Upper lobe of right lung (tissue), 1 donor: Measurements from ENCODE around the gene TSSK2. TPM values are rescaled to one million over a fixed set of nuclear protein-coding genes. Genes with fewer than 3 reads are reported as not detected.

Experiments used
- ATAC-seq: fragments of 200-7000 bp; cut with Tn5 transposase; one replicate; pipeline ENCODE4 v1.9.1; 2020; ENCODE audit warnings: mild to moderate bottlenecking, moderate library complexity
- DNase-seq: peaks from one replicate; pipeline ENCODE4 v3.0.0-alpha.2; 2020
- H3K27ac ChIP-seq: fragments of 200-600 bp; one replicate; pipeline ENCODE4 v1.8.0; 2022
- H3K27me3 ChIP-seq: fragments of 200-600 bp; one replicate; pipeline ENCODE4 v1.8.0; 2022; ENCODE audit warnings: mild to moderate bottlenecking
- H3K36me3 ChIP-seq: fragments of 200-600 bp; one replicate; pipeline ENCODE4 v1.8.0; 2022
- H3K4me1 ChIP-seq: fragments of 200-600 bp; one replicate; pipeline ENCODE4 v1.8.0; 2022
- H3K4me3 ChIP-seq: fragments of 200-600 bp; one replicate; pipeline ENCODE4 v1.8.0; 2022; ENCODE audit warnings: mild to moderate bottlenecking
- H3K9me3 ChIP-seq: fragments of 200-600 bp; one replicate; pipeline ENCODE4 v1.8.0; 2022
- intact Hi-C: fragments of 100-400 bp; cut with DNase I; formaldehyde crosslinking; loops from one replicate; pipeline ENCODE4 v1.11.0; 2022
- total RNA-seq: library from RNA; stranded (reverse); fragmentation: NEBNext Ultra II Directional; extraction: Animal tissue kit (Norgen Biotek cat#: 25700); gene quantifications from one replicate; pipeline ENCODE4 v1.2.1, GENCODE V29; 2021
- TF ChIP-seq, protein P1 (sequence below): fragments of 200-600 bp; IDR thresholded peaks from one replicate; pipeline ENCODE4 v1.8.0; 2022; ENCODE audit warnings: antibody characterized with exemption
- donor health status: DM: no; HTN: yes; CAD: no; lungs with severe emphysema.

Gene TSSK2
- total RNA-seq, 1 donor from 2014 or later: not detected

DNA sequence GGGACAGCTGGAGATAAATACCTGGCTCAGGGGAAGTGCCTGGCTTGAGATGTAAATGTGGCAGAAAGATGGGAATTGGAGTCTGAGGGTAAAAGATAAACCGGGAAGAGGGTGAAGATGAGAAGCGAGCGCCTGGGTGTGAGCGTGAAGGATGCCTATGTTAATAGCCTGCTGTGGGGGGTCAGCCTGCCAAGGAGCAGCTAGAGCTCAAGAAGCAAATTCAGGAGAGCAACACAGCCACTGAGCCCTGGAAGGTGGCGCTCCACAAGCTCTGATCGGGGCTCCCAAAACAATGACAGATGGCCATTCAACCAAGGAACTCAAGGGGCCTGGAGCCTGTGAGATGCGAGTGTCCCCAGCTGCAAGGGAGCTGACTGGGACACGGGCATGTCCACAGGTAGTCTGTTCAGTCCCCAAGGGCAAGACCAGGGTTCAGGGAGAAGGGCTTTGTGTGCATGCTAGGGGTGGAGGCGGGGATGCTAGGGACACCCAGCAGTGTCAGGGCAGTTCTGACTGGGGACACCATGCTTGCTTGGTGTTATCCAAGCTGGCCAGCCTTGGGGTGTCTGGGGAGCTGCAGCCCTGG, 16.2 kb downstream of the TSSK2 start:
- ATAC-seq: no peak
- Histone ChIP-seq H3K36me3 (peaks cover 4% of the 10 kb centered on the region), H3K9me3 (no peaks in the 10 kb centered on the region), H3K4me3 (no peak overlapping the region), H3K27ac (no peak overlapping the region), H3K27me3 (peaks cover 45% of the 10 kb centered on the region), H3K4me1 (peaks cover 8% of the 10 kb centered on the region)
- peak; percentile 46 for DNase-seq
- intact Hi-C loops: no loop called here
- TF ChIP-seq, protein P1, sequence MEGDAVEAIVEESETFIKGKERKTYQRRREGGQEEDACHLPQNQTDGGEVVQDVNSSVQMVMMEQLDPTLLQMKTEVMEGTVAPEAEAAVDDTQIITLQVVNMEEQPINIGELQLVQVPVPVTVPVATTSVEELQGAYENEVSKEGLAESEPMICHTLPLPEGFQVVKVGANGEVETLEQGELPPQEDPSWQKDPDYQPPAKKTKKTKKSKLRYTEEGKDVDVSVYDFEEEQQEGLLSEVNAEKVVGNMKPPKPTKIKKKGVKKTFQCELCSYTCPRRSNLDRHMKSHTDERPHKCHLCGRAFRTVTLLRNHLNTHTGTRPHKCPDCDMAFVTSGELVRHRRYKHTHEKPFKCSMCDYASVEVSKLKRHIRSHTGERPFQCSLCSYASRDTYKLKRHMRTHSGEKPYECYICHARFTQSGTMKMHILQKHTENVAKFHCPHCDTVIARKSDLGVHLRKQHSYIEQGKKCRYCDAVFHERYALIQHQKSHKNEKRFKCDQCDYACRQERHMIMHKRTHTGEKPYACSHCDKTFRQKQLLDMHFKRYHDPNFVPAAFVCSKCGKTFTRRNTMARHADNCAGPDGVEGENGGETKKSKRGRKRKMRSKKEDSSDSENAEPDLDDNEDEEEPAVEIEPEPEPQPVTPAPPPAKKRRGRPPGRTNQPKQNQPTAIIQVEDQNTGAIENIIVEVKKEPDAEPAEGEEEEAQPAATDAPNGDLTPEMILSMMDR: no peak

DNA sequence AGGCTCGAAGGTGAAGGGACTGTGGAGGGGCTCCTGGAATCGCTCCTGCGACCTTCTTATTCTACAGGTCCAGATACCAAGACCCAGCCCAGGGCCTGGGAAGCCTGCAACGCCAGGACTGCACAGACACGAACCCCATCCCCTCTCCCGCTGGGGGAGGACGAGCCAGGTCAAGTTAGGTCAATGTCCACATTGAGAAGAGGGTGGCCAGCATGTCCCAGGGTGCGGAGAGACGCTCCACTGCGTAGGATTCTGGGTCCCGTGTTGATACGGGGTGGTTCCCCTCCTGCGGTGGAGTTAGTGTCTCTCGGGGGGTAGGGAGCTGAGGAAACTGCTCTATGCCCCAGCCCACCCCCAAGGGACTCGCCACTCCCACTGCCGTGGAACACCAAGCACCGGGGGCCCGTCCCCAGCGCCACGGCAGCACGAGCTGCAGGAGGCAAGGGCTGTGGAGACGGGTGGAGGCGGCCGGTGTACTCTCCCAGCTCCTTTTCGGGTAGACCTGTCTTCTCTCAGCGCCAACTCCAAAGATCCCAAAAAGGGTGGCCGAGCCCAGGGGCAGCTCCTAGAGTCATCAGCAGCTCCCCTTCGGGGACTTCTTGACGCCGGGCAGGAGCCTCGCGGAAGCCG, 17.4 kb downstream of the TSSK2 start:
- Histone ChIP-seq H3K27me3 (peaks cover 55% of the 10 kb centered on the region), H3K4me3 (no peak overlapping the region), H3K36me3 (no peaks in the 10 kb centered on the region), H3K27ac (no peak overlapping the region), H3K9me3 (no peaks in the 10 kb centered on the region), H3K4me1 (peaks cover 4% of the 10 kb centered on the region)
- peak; percentile 58 for DNase-seq
- no peak for ATAC-seq
- intact Hi-C loops: no loop called here
- TF ChIP-seq, protein P1: no peak

DNA sequence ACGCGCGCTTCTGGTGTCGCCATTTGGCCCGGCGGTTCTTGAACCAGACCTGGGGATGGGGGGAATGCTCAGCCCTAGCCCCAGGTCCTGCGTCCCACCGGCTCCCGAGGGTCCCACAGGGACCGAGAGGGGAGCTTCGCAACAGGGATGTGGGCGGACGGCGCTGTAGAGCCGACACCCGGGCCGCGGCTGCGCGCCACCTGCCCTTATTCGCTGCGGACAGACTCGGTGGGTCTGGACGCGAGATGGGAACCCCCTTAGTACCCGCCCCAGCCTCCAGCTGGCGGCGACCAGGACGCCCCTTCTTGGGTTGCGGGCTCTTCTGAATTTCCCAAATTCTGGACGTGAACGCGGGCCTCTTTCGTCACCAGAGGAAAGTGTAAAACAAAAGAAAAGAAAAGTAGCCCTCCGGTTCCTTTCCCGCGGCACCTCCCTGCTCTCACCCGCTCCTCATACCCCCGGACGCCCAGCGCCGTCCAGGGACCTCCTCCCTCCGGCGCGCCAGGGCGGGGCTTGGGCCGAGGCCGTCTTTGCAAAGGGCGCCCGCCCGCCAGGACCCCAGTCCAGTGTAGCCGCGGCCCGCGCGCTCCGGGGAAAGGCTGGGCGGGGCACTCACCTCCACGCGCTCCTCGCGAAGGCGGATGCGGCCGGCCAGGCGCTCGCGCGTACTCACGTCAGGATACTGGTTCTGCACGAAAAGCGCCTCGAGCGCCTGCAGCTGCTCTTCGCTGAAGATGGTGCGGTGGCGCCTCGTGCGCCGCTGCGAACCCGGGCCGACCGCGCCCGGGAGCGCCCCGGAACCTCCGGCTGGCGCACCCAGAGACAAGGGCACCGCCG, 18.2 kb downstream of the TSSK2 start:
- H3K27me3 ChIP-seq: peaks cover 55% of the 10 kb centered on the region
- H3K36me3 ChIP-seq: no peaks in the 10 kb centered on the region
- DNase-seq (peak; percentile 61), ATAC-seq (no peak)
- TF ChIP-seq, protein P1: no peak
- no peaks in the 10 kb centered on the region for H3K9me3 ChIP-seq
- H3K4me1 ChIP-seq: no peaks in the 10 kb centered on the region
- intact Hi-C loops: no loop called here
- H3K4me3 ChIP-seq: peak overlapping the region; percentile 35
- H3K27ac ChIP-seq: no peak overlapping the region

DNA sequence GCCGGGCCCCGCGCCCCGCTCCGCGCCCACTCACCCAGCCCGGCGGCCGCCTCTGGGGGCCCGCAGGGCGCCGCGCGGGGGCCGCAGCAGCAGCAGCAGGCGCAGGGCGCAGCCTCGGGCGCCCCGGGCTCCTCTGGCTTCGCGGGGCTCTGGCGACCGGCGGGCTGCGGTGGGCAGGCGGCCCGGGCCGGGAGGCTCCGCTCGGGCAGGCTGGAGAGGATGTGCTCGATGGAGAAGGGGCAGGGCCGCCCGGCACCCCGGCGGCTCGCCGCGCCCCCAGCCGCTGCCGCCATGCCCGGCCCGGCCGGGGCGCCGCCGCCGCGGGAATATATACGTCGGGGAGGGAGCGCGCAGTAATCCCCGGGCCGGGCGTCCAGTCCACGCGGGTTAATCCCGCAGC, 18.9 kb downstream of the TSSK2 start, which contains the start of gene GSC2:
TSS of gene GSC2 (minus strand) at position 302 of the 400 bp plus-strand sequence. CDS start at position 293, 9 bp downstream.
- ATAC-seq (no peak), DNase-seq (no peak)
- TF ChIP-seq, protein P1: no peak
- peaks cover 55% of the 10 kb centered on the region for H3K27me3 ChIP-seq
- no peaks in the 10 kb centered on the region for H3K4me1 ChIP-seq
- no peaks in the 10 kb centered on the region for H3K36me3 ChIP-seq
- intact Hi-C loops: no loop called here
- no peaks in the 10 kb centered on the region for H3K9me3 ChIP-seq
- H3K4me3 ChIP-seq: peak within 1 kb of the TSS; percentile 35
- H3K27ac ChIP-seq: no peak within 1 kb of the TSS

DNA sequence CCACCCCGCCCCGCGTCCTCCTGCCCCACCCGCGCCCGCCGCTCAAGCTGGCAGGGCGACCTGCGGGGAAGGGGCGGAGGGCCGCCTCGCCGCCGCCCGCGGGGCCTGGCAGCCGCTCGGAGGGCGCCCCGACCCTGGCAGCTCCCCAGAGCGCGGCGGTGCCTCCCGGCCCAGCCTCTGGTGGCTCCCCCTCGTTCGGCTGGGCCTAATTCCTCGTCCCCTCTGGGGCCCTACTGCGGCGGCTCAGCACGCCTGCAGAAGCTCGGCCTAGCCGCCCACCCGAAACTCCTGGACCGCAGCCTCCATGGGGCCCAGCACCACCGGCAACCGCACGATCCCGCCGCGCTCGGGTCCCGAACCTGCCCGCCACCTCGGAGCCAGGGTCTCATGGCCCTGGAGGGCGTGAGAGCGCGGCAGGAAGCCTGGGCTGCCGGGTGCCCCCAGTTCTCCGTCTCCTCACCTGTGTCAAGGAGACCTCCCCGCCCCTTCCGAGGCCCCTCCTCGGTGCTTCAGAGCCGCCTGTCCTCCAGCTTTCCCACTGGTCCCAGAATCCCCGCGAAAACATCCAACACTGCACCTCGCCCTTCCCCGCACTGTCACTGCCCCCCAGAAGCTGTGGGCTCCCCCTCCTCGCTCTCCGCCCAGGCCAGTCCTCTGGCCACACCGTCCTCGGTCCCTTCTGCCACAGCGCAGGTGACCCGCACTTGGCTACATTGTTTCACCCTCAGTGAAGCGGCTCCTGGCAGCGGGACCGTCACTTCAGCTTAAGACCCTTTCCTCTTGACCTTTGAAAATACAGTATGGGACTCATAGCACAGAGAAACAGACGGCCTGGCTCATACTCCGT, 19.6 kb downstream of the TSSK2 start:
- ATAC-seq: no peak
- DNase-seq: peak; percentile 52
- Histone ChIP-seq H3K27me3 (peaks cover 55% of the 10 kb centered on the region), H3K27ac (no peak overlapping the region), H3K9me3 (no peaks in the 10 kb centered on the region), H3K36me3 (no peaks in the 10 kb centered on the region), H3K4me1 (no peaks in the 10 kb centered on the region), H3K4me3 (no peak overlapping the region)
- intact Hi-C loops: no loop called here
- TF ChIP-seq, protein P1: no peak
